GM19397 (cell line): ENCODE data around the gene PLOD2.

Source experiments
- ATAC-seq: cut with Tn5 transposase; IDR thresholded peaks from one replicate; pipeline ENCODE4 v1.9.1; 2021; ENCODE audit warnings: mild to moderate bottlenecking, moderate library complexity; ENCODE audit not compliant: unreplicated experiment

PLOD2 gene

DNA sequence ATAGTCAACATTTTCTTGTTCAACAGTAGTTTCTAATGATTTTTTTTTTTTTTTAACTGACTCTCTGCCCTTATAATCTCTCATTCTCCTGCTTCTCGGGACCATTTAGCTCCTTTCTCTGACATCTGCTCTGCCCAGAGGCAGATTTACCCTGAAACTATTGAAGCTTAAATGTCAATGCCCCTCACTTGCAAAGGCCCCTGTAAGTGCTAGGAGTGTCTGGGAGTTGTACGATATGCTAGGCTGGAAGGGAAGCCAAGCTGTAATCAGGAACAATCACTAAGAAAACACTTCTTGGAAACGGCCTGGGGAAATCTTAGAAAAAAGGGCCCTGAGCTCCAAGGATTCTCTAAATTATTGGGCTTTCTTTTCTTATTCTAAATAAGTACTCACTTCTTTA lies 5.8 kb upstream of the PLOD2 start:
- ATAC-seq: no peak

DNA sequence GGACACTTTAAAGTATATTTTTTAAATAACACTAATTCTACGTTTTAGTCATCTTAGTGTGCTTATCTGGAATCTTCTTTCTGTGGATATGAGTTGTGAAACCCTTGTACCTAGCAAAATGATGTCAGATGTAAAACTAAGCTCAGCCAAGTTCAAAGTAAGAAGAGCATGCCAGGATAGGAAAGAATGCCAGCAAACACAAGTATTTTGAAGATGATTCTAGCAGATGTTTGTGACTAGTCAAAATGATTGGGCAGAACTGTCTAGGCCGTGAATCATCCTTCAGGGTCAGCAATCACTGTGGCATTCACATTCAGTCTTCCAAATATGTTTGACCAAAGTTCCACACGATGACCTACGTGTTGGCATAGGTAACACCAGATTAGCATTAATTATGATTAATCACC lies 5.4 kb upstream of the PLOD2 start:
- ATAC-seq: no peak

GRCh38 chr3:146165877-146166276 lies 4.9 kb upstream of the PLOD2 start:
- no peak for ATAC-seq

GRCh38 chr3:146164971-146165769 lies 4.2 kb upstream of the PLOD2 start:
- ATAC-seq: no peak

GRCh38 chr3:146164506-146164905 lies 3.5 kb upstream of the PLOD2 start:
- no peak for ATAC-seq

DNA sequence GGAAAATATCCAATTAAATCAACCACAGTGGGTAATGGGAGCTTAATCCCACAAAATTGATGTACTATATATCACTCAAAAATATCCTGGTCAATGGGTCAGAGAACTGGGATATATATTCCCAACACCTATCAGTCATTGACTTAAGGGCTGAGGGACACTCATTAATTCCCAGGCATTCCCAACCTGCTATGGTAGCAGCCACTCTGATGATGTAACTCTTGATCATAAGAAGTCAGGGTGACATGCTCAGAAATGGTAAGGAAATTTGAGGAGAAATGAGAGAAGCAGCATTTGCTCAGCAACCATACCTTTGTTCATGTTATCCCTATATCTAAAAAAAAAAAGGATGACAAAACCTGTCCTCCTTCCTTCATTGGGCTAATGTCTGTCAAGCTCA lies 3.1 kb upstream of the PLOD2 start:
- no peak for ATAC-seq

DNA sequence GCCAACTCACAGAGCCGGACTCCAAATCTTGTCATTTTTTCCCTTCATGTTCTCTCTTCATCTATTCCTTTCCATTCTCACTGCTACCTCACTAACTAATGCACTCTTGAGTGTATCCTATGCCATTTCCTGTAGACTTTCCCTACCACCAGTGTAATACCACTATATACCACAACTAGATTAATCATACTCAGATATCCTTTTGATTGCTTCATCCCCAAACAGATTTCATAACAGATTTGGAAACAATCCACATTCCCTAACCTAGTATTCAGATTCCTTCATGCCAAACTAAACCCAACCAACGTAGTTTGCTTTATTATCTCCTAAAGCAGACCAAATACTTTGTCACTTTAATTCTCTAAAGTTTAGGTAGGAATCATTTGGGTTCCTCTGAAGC lies 2.6 kb upstream of the PLOD2 start:
- ATAC-seq: no peak

DNA sequence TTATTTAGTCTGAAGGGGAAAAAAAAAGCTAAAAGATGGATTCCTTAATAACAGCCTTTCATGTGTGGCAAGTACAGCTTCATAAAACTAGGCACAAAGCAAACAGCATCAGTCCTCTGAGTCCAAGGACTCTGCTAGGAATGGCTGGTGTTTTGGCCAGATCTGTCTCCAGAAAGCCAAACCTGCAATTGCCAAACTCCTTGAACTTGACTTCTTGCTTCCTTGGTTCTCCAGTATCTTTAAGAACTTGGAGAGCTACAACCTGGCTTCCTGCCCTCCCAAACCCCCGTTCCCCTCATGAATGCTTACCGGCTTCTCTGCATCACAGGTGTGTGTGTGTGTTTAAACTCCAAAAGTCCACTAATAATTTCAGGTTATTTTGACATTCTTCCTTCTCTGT lies 1.6 kb upstream of the PLOD2 start:
- ATAC-seq: no peak

- ATAC-seq: no peak
Observed at GRCh38 chr3:146161663-146162002, 649 bp upstream of the PLOD2 start.

GRCh38 chr3:146160321-146160963 lies 542 bp downstream of the PLOD2 start:
- peak; percentile 31 for ATAC-seq

DNA sequence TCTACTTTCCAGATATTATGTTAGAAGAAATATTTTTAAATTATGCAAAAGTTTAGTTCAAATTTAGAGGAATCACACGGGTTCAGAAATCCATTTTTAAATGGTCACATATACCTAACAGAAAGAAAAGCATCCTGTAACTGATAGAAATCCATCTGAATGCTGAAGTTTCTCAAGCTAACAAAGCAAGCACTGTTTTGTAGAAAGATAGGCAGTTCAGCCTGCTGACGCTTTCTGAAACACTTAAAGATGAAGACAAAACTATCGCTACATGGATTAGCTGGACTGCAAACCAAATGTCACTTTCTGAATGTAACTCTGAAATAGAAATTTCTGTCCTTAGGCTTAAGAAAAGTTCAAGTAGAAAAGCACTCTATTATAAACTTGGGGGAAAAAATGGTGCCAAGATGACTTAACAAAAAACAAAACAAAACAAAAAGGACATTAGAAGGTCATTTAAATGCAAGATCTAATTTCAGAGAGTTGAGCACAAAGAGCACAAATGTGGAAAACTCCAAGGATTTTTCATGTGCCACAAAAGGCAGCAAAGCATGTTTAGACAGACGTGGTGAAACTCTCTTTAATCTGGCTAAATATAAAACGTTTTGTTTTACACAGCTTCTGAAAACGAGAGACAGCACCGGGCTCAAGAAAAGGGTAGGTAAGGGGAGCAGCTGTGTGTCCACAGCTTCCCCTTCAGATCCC lies 1.2 kb downstream of the PLOD2 start:
- no peak for ATAC-seq

DNA sequence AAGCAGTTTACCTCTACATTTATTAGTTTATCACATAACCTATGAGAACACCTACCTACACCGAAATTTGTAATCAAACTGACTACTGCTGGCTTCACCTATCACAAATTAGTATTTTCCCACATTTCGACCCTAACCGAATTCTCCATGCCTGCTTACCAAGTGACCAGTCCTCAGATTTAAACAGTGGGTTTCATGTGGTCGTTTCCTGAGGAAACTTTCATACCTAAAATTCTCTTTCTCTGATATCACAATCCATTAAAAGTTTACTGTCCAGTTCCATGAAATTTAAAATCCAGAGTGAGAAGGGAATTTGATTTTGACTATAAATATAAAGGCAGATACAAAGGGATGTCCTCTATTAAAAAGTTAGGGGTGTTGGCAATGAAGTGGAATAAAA lies 1.9 kb downstream of the PLOD2 start:
- no peak for ATAC-seq

GRCh38 chr3:146157325-146158060 lies 3.5 kb downstream of the PLOD2 start:
- ATAC-seq: no peak

- ATAC-seq: no peak
Observed at GRCh38 chr3:146156666-146157314, 4.2 kb downstream of the PLOD2 start.

- ATAC-seq: no peak
Observed at GRCh38 chr3:146156095-146156494, 4.9 kb downstream of the PLOD2 start.

- no peak for ATAC-seq
Observed at GRCh38 chr3:146154995-146155394, 6.0 kb downstream of the PLOD2 start.

GRCh38 chr3:146154316-146154715 lies 6.7 kb downstream of the PLOD2 start:
- no peak for ATAC-seq

DNA sequence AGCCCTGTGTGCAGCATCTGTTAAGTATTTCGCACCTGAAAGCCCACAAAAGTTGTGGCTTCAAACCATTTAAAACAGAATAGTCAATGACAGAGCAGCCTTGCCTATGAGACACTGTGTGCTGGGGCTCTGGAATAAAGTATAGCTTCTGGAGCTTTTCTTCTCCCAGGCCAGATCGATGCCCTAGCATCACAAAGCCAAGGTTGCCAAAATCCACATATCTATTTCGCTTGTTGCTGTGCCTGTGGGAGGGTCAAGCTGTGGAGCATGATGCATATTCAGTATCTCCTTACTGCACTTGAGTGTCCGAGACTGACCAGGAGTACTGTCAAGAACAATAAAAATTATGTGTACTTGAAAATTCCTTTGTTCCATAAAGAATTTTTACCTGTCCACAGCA lies 7.6 kb downstream of the PLOD2 start:
- ATAC-seq: no peak

DNA sequence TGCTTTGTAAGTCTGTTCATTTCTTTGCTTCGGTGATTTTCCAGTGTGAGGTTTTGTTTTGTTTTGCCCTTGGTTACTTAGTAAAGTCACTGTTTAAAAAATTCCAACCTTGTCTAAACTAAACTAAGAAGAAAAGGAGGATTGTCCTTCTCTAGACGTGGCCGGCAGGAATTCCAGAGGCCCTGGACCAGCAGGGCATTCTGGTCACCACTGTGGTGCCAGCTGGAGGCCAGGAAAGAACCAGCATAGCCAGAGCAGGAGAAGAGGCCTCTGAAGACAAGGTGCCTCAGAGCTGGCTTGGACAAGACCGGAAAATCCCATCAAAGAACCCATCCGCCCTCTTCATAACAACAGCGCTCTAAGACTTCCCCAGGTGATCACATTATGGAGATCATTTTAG lies 8.2 kb downstream of the PLOD2 start:
- ATAC-seq: no peak

DNA sequence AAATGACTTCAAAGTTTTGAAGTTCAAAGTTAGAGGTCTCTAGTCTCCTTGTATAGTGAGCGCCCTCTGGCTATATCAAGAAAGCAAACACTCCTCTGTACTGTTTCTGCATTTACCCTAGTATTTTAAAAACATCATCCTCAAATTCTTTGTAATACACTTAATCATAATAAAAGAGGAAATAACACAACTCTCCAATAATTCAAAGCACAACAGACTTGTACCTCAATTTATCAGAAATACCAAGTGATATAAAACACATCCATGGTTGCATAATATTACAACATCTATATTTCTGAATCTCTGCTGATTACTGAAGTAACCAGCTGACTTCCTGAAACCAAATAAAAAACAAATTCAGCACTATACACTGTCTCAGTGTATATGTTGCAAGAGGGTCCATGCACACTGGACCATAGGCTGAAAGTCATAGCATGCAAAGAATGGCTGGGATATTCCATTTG lies 12.5 kb downstream of the PLOD2 start:
- no peak for ATAC-seq

DNA sequence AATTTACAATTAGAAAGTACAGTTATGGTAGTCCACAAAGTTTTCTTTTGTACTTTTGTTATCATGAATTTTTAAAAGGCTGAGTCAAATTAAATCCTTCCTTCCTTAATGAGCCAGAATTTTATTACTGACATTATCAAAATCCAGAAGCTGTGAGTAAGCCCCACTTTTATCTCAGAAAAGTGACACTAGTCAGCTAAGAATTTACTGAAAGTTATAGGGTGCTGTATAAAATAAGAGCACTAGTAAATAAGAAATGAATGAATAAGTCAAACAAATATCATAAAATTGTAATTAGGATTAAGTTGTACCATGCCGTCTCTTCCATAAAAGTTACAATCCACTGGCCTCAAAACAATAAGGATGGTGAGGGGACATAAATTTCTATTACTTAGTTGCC lies 15.3 kb downstream of the PLOD2 start:
- no peak for ATAC-seq
